Endothelial cell of umbilical vein (primary cell): ENCODE data around the gene SOWAHD. TPM values are rescaled to one million over a fixed set of nuclear protein-coding genes. Genes with fewer than 3 reads are reported as not detected.

ENCODE experiments used
- BruUV-seq: library from RNA; stranded (reverse); fragments of 400-500 nt; replicated peaks from 2 replicates; lab custom pipeline; 2021; lab: Mats Ljungman, UMichigan
- CTCF ChIA-PET: fragments of 300-600, 350-600 bp; sonication (Branson Sonifier 250); formaldehyde crosslinking; loops from one replicate; lab custom pipeline; 2021; ENCODE audit warnings: antibody characterized with exemption, inconsistent platforms; lab: Charles Lee
- POLR2A ChIA-PET: fragments of 300-600, 350-600 bp; sonication (Branson Sonifier 250); formaldehyde crosslinking; loops from one replicate; lab custom pipeline; 2021; ENCODE audit warnings: antibody characterized with exemption, inconsistent platforms; lab: Charles Lee
- DNase-seq: peaks from one replicate; pipeline ENCODE4 v3.0.0-alpha.2; 2011; ENCODE audit warnings: low read depth, low spot score
- FAIRE-seq: peaks from 2 replicates; lab custom pipeline; 2011; peaks lifted over from hg19 to GRCh38; lab: Jason Lieb, UNC
- H2AFZ ChIP-seq: 2 replicates; pipeline ENCODE4 v1.6.0; 2012; ENCODE audit warnings: low read depth, low read length, control low read depth, inconsistent platforms
- H3K27ac ChIP-seq: 2 replicates; pipeline ENCODE4 v1.5.1; 2011; ENCODE audit warnings: low read depth, mild to moderate bottlenecking, control low read depth, low read length, moderate library complexity; ENCODE audit not compliant: insufficient read depth
- H3K27me3 ChIP-seq, 2 experiments: 2 replicates each; pipeline versions ENCODE4 v1.6.0 to v1.6.1; 2011; ENCODE audit warnings: low read length in 2 of 2, mixed read lengths in 1 of 2; ENCODE audit not compliant: control insufficient read depth in 2 of 2, insufficient read depth in 2 of 2
- H3K36me3 ChIP-seq, 2 experiments: 2 replicates in 1 of 2; 3 replicates in 1 of 2; pipeline ENCODE4 v1.5.1; 2011; ENCODE audit warnings: low read length in 2 of 2, mild to moderate bottlenecking in 1 of 2, moderate library complexity in 1 of 2; ENCODE audit not compliant: control insufficient read depth in 2 of 2, insufficient read depth in 2 of 2; ENCODE audit errors: extremely low read depth in 1 of 2
- H3K4me1 ChIP-seq: 3 replicates; pipeline ENCODE4 v1.5.1; 2011; ENCODE audit warnings: mild to moderate bottlenecking, low read length; ENCODE audit not compliant: control insufficient read depth, insufficient read depth; ENCODE audit errors: extremely low read depth
- H3K4me2 ChIP-seq: 2 replicates; pipeline ENCODE4 v1.6.1; 2011; ENCODE audit warnings: low read length, control low read depth, mixed read lengths; ENCODE audit not compliant: insufficient read depth
- H3K4me3 ChIP-seq, 3 experiments: fragments of 200-600 bp in 1 of 3; sonication (generic), shearing (Covaris generic) in 1 of 3; replicated peaks in 1 of 3; 2 replicates each; pipeline ENCODE4 v1.5.1; 2011 to 2016; ENCODE audit warnings: control low read depth in 3 of 3, low read length in 3 of 3, mild to moderate bottlenecking in 2 of 3, inconsistent platforms in 1 of 3, low read depth in 1 of 3, moderate library complexity in 1 of 3; ENCODE audit not compliant: insufficient read depth in 1 of 3
- H3K79me2 ChIP-seq: 2 replicates; pipeline ENCODE4 v1.6.0; 2012; ENCODE audit warnings: low read length, inconsistent platforms; ENCODE audit not compliant: control insufficient read depth, insufficient read depth
- H3K9ac ChIP-seq: replicated peaks from 2 replicates; pipeline ENCODE3; 2011; ENCODE audit warnings: low read length, control low read depth; ENCODE audit not compliant: insufficient read depth; ENCODE audit errors: extremely low read depth
- H3K9me1 ChIP-seq: replicated peaks from 3 replicates; pipeline ENCODE4 v1.6.0; 2011; ENCODE audit warnings: mild to moderate bottlenecking, low read length; ENCODE audit not compliant: control insufficient read depth, insufficient read depth; ENCODE audit errors: extremely low read depth
- H3K9me3 ChIP-seq: replicated peaks from 2 replicates; pipeline ENCODE4 v1.5.1; 2012; ENCODE audit warnings: low read length, inconsistent platforms; ENCODE audit not compliant: control insufficient read depth, insufficient read depth
- H4K20me1 ChIP-seq: replicated peaks from 2 replicates; pipeline ENCODE3; 2011; ENCODE audit warnings: mild to moderate bottlenecking, low read length; ENCODE audit not compliant: control insufficient read depth, insufficient read depth; ENCODE audit errors: extremely low read depth
- EZH2 ChIP-seq: IDR thresholded peaks from 2 replicates; pipeline ENCODE4 v1.6.1; 2012; ENCODE audit warnings: borderline replicate concordance, low read depth, mild to moderate bottlenecking, moderate library complexity, low read length, inconsistent platforms; ENCODE audit not compliant: severe bottlenecking
- FOS ChIP-seq: IDR thresholded peaks from 2 replicates; pipeline ENCODE4 v1.6.1; 2011; ENCODE audit warnings: mild to moderate bottlenecking, low read length, moderate library complexity, borderline replicate concordance; ENCODE audit not compliant: insufficient read depth
- GATA2 ChIP-seq: IDR thresholded peaks from 2 replicates; pipeline ENCODE4 v1.7.0; 2011; ENCODE audit warnings: low read depth, mild to moderate bottlenecking, moderate library complexity, mixed read lengths, low read length; ENCODE audit not compliant: insufficient read length, insufficient read depth
- JUN ChIP-seq: IDR thresholded peaks from 2 replicates; pipeline ENCODE4 v1.6.1; 2011; ENCODE audit warnings: borderline replicate concordance, low read depth; ENCODE audit not compliant: insufficient read length, insufficient read depth
- MYC ChIP-seq: IDR thresholded peaks from one replicate; pipeline ENCODE4 v1.6.1; 2011; ENCODE audit warnings: mild to moderate bottlenecking, low read depth, low read length
- POLR2A ChIP-seq: IDR thresholded peaks from 2 replicates; pipeline ENCODE4 v1.6.1; 2012; ENCODE audit warnings: low read depth, mild to moderate bottlenecking, control low read depth, low read length
- POLR2AphosphoS5 ChIP-seq: IDR thresholded peaks from 2 replicates; pipeline ENCODE4 v1.6.1; 2012; ENCODE audit warnings: low read depth, mild to moderate bottlenecking, control low read depth, low read length, moderate library complexity; ENCODE audit not compliant: insufficient read depth
- dilution Hi-C: fragments of 300-500 bp; cut with MboI; formaldehyde crosslinking; loops from one replicate; pipeline ENCODE4 v1.15.0; 2019; ENCODE audit warnings: low sequenced_read_pairs; ENCODE audit not compliant: extremely low pct_ligation_motif_present
- intact Hi-C: fragments of 100-400 bp; cut with micrococcal nuclease; formaldehyde crosslinking; loops from one replicate; pipeline ENCODE4 v1.10.0; 2022
- polyA plus RNA-seq, 4 experiments: library from polyadenylated mRNA; depleted of rRNA in 3 of 4; stranded (reverse) in 3 of 4; unstranded in 1 of 4; fragments of >200 nt; gene quantifications; 2 replicates each; pipeline versions ENCODE4 v1.2.1 to v1.2.3, GENCODE V29; 2011 to 2012; ENCODE audit warnings: missing spikeins in 1 of 4
- total RNA-seq: library from RNA; stranded (reverse); gene quantifications from 2 replicates; pipeline ENCODE4 v1.2.3, GENCODE V29; 2021
- TF ChIP-seq, protein P1 (sequence below): IDR thresholded peaks from 2 replicates; pipeline ENCODE4 v1.6.1; 2011; ENCODE audit not compliant: insufficient read depth, insufficient read length
- TF ChIP-seq, protein P2 (sequence below), 2 donors: IDR thresholded peaks; 1 replicate in 1 of 2; 2 replicates in 1 of 2; pipeline ENCODE4 v1.5.1; 2011; ENCODE audit warnings: low read length in 2 of 2, mild to moderate bottlenecking in 2 of 2, moderate library complexity in 2 of 2, control low read depth in 1 of 2, inconsistent platforms in 1 of 2, low read depth in 1 of 2; ENCODE audit not compliant: insufficient read depth in 1 of 2; ENCODE audit errors: extremely low read depth in 1 of 2

SOWAHD gene
- total and polyA plus RNA-seq, 2 donors (not counting 3 experiments of a cell fraction or from before 2014, with no cell fraction given): not detected

GRCh38 chrX:119709630-119710029, 48.8 kb upstream of the SOWAHD start:
- no peaks in the 10 kb centered on the region for H4K20me1 ChIP-seq
- H3K9me3 ChIP-seq: no peaks in the 10 kb centered on the region
- H3K27ac ChIP-seq: no peak overlapping the region
- no peak overlapping the region for H3K4me3 ChIP-seq
- no peaks in the 10 kb centered on the region for H3K79me2 ChIP-seq
- FAIRE-seq (no peak), DNase-seq (no peak)
- CTCF ChIA-PET: interaction anchor here (0.8 to 1.5 kb wide), 3 partner anchors 12 to 44 kb away, joined by 3 to 5 read pairs (median 3); no protein-coding TSS in a partner anchor
- H2AFZ ChIP-seq: no peak overlapping the region
- no peak overlapping the region for H3K4me2 ChIP-seq
- no peaks in the 10 kb centered on the region for H3K27me3 ChIP-seq
- H3K9ac ChIP-seq: no peak overlapping the region
- POLR2A ChIA-PET: no interaction called here
- TF ChIP-seq EZH2 (no peak), GATA2 (no peak), POLR2A (no peak), JUN (no peak), POLR2AphosphoS5 (no peak), FOS (no peak), MYC (no peak)
- TF ChIP-seq, protein P1, sequence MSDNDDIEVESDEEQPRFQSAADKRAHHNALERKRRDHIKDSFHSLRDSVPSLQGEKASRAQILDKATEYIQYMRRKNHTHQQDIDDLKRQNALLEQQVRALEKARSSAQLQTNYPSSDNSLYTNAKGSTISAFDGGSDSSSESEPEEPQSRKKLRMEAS: no peak
- TF ChIP-seq, protein P2, sequence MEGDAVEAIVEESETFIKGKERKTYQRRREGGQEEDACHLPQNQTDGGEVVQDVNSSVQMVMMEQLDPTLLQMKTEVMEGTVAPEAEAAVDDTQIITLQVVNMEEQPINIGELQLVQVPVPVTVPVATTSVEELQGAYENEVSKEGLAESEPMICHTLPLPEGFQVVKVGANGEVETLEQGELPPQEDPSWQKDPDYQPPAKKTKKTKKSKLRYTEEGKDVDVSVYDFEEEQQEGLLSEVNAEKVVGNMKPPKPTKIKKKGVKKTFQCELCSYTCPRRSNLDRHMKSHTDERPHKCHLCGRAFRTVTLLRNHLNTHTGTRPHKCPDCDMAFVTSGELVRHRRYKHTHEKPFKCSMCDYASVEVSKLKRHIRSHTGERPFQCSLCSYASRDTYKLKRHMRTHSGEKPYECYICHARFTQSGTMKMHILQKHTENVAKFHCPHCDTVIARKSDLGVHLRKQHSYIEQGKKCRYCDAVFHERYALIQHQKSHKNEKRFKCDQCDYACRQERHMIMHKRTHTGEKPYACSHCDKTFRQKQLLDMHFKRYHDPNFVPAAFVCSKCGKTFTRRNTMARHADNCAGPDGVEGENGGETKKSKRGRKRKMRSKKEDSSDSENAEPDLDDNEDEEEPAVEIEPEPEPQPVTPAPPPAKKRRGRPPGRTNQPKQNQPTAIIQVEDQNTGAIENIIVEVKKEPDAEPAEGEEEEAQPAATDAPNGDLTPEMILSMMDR (IDR thresholded peaks at IDR 0.05; ENCODE audit: extremely low read depth in 1 of 2, insufficient read depth in 1 of 2, low read depth in 1 of 2, low read length in 2 of 2): no peak
- intact Hi-C loops: no loop called here
- no peaks in the 10 kb centered on the region for H3K9me1 ChIP-seq
- H3K4me1 ChIP-seq: no peaks in the 10 kb centered on the region
- no TSS peak for BruUV-seq
- dilution Hi-C loops: no loop called here
- H3K36me3 ChIP-seq: no peaks in the 10 kb centered on the region
